GM23338 (cell line): Measurements from ENCODE around the gene KLK7. TPM values are rescaled to one million over a fixed set of nuclear protein-coding genes. Genes with fewer than 3 reads are reported as not detected.

Experiments
- ATAC-seq: fragments of 200-7000 bp; cut with Tn5 transposase; 3 replicates; pipeline ENCODE4 v1.9.1; 2020
- DNase-seq: peaks from one replicate; pipeline ENCODE4 v3.0.0-alpha.2; 2015; ENCODE audit warnings: low spot score
- H2AFZ ChIP-seq: fragments of 200-600 bp; sonication (generic); 2 replicates; pipeline ENCODE4 v1.8.0; 2016; ENCODE audit warnings: antibody characterized with exemption, mild to moderate bottlenecking, moderate library complexity
- H3F3A ChIP-seq: fragments of 200-600 bp; sonication (generic); replicated peaks from 2 replicates; pipeline ENCODE4 v1.8.0; 2017; ENCODE audit warnings: antibody characterized with exemption, mixed run types, low read depth
- H3K27ac ChIP-seq: fragments of 200-600 bp; sonication (generic); 2 replicates; pipeline ENCODE4 v1.6.1; 2016; ENCODE audit warnings: low read depth
- H3K27me3 ChIP-seq: fragments of 200-600 bp; sonication (generic); 2 replicates; pipeline ENCODE4 v1.8.0; 2016; ENCODE audit warnings: mild to moderate bottlenecking, mixed run types, moderate library complexity; ENCODE audit not compliant: insufficient read depth
- H3K36me3 ChIP-seq: fragments of 200-600 bp; sonication (generic); 2 replicates; pipeline ENCODE4 v1.8.0; 2016; ENCODE audit warnings: mild to moderate bottlenecking; ENCODE audit not compliant: insufficient read depth
- H3K4me1 ChIP-seq: fragments of 200-600 bp; sonication (generic); 2 replicates; pipeline ENCODE4 v1.8.0; 2016; ENCODE audit warnings: mild to moderate bottlenecking, moderate library complexity; ENCODE audit not compliant: insufficient read depth
- H3K4me2 ChIP-seq: fragments of 200-600 bp; sonication (generic); 2 replicates; pipeline ENCODE4 v1.7.1; 2017; ENCODE audit warnings: mixed run types
- H3K4me3 ChIP-seq: fragments of 200-600 bp; sonication (generic); 2 replicates; pipeline ENCODE4 v1.6.1; 2016; ENCODE audit warnings: mixed run types
- H3K79me2 ChIP-seq: fragments of 200-600 bp; sonication (generic); replicated peaks from 2 replicates; pipeline ENCODE4 v1.8.0; 2017; ENCODE audit warnings: mild to moderate bottlenecking; ENCODE audit not compliant: insufficient read depth
- H3K9me2 ChIP-seq: fragments of 200-600 bp; sonication (generic); 2 replicates; pipeline ENCODE4 v1.8.0; 2017; ENCODE audit not compliant: insufficient read depth
- H4K20me1 ChIP-seq: fragments of 200-600 bp; sonication (generic); replicated peaks from 2 replicates; pipeline ENCODE4 v1.8.0; 2017; ENCODE audit warnings: mild to moderate bottlenecking; ENCODE audit not compliant: insufficient read depth
- H3K27ac Mint-ChIP-seq: 2 replicates; pipeline ENCODE4 v1.8.0; 2020; ENCODE audit warnings: inconsistent platforms, mild to moderate bottlenecking, moderate library complexity, mixed read lengths
- H3K27me3 Mint-ChIP-seq: 3 replicates; pipeline ENCODE4 v1.8.0; 2022; ENCODE audit warnings: low read depth, mild to moderate bottlenecking, moderate library complexity, mixed read lengths, inconsistent platforms; ENCODE audit not compliant: insufficient read depth, poor library complexity
- H3K36me3 Mint-ChIP-seq: 3 replicates; pipeline ENCODE4 v1.8.0; 2021; ENCODE audit warnings: low read depth, mild to moderate bottlenecking, inconsistent platforms, moderate library complexity, mixed read lengths
- H3K4me1 Mint-ChIP-seq: 3 replicates; pipeline ENCODE4 v1.8.0; 2020; ENCODE audit warnings: mild to moderate bottlenecking, inconsistent platforms, mixed read lengths
- H3K4me3 Mint-ChIP-seq: 3 replicates; pipeline ENCODE4 v1.8.0; 2021; ENCODE audit warnings: moderate library complexity, mild to moderate bottlenecking, inconsistent platforms, mixed read lengths
- H3K9me3 Mint-ChIP-seq: 3 replicates; pipeline ENCODE4 v1.8.0; 2020; ENCODE audit warnings: moderate library complexity, mild to moderate bottlenecking, inconsistent platforms, mixed read lengths
- CREB1 ChIP-seq: fragments of 250-450 bp; sonication (Bioruptor Pico); IDR thresholded peaks from 2 replicates; pipeline ENCODE4 v1.5.0; 2020; ENCODE audit warnings: low read depth, mild to moderate bottlenecking, moderate library complexity
- CTCF ChIP-seq, 2 experiments: fragments of 200-600 bp in 1 of 2; sonication (generic) in 1 of 2; conservative IDR thresholded peaks; 2 replicates each; pipeline versions ENCODE4 v1.5.1 to v1.6.1; 2016 to 2017; ENCODE audit warnings: antibody characterized with exemption in 2 of 2, low read depth in 2 of 2, mild to moderate bottlenecking in 2 of 2, moderate library complexity in 1 of 2
- ETS1 ChIP-seq: IDR thresholded peaks from 2 replicates; pipeline ENCODE4 v1.6.1; 2016; ENCODE audit warnings: antibody characterized with exemption
- EZH2 ChIP-seq: fragments of 200-600 bp; sonication (generic); IDR thresholded peaks from one replicate; pipeline ENCODE4 v1.8.0; 2017; ENCODE audit warnings: antibody characterized with exemption, mild to moderate bottlenecking, low read depth; ENCODE audit not compliant: unreplicated experiment
- EZH2phosphoT487 ChIP-seq: fragments of 200-600 bp; sonication (generic); IDR thresholded peaks from one replicate; pipeline ENCODE4 v1.8.1; 2018; ENCODE audit warnings: antibody characterized with exemption; ENCODE audit not compliant: unreplicated experiment
- JUNB ChIP-seq: IDR thresholded peaks from one replicate; pipeline ENCODE4 v1.6.1; 2016; ENCODE audit warnings: antibody characterized with exemption; ENCODE audit not compliant: unreplicated experiment
- NANOG ChIP-seq: IDR thresholded peaks from 2 replicates; pipeline ENCODE4 v1.6.1; 2016; ENCODE audit warnings: antibody characterized with exemption, borderline replicate concordance
- POLR2AphosphoS5 ChIP-seq: IDR thresholded peaks from 2 replicates; pipeline ENCODE4 v1.6.1; 2016; ENCODE audit warnings: antibody characterized with exemption, low read depth
- REST ChIP-seq: IDR thresholded peaks from one replicate; pipeline ENCODE4 v1.6.1; 2018; ENCODE audit warnings: antibody characterized with exemption; ENCODE audit not compliant: unreplicated experiment
- STAT1 ChIP-seq: IDR thresholded peaks from one replicate; pipeline ENCODE4 v1.6.1; 2016; ENCODE audit warnings: antibody characterized with exemption; ENCODE audit not compliant: unreplicated experiment
- ZNF114 ChIP-seq: fragments of 250-450 bp; sonication (Bioruptor Pico); IDR thresholded peaks from 2 replicates; pipeline ENCODE4 v1.5.0; 2020; ENCODE audit warnings: mild to moderate bottlenecking, moderate library complexity
- ZNF331 ChIP-seq: fragments of 250-450 bp; sonication (Bioruptor Pico); IDR thresholded peaks from 2 replicates; pipeline ENCODE4 v1.5.0; 2020; ENCODE audit warnings: low read depth, mild to moderate bottlenecking, moderate library complexity
- ZNF462 ChIP-seq: fragments of 250-450 bp; sonication (Bioruptor Pico); IDR thresholded peaks from 2 replicates; pipeline ENCODE4 v1.5.0; 2020; ENCODE audit warnings: mild to moderate bottlenecking, moderate library complexity
- polyA plus RNA-seq: library from polyadenylated mRNA; unstranded; fragments of >200 nt; fragmentation: Nextera tagmentation; extraction: Ambion mirVana; gene quantifications from 2 replicates; pipeline ENCODE4 v1.2.1, GENCODE V29; 2016
- total RNA-seq: library from RNA; depleted of rRNA; stranded (reverse); fragments of >200 nt; shearing (Covaris generic); gene quantifications from 2 replicates; pipeline ENCODE4 v1.2.3, GENCODE V29; 2014

Gene KLK7
- total and polyA plus RNA-seq, 2 experiments from 2014 or later = 1.1 to 1.4 TPM

GRCh38 chr19:50981587-50982146 lies 2.0 kb downstream of the KLK7 start:
- Histone ChIP-seq H3K27ac (no peak overlapping the region), H4K20me1 (no peaks in the 10 kb centered on the region), H3K27me3 (peaks cover 22% of the 10 kb centered on the region), H3K9me2 (no peaks in the 10 kb centered on the region), H3K4me3 (no peak overlapping the region), H3K4me2 (no peak overlapping the region), H3K36me3 (no peaks in the 10 kb centered on the region), H3K79me2 (no peaks in the 10 kb centered on the region), H3F3A (no peaks in the 10 kb centered on the region), H3K4me1 (peaks cover 16% of the 10 kb centered on the region), H2AFZ (no peak overlapping the region)
- DNase-seq (no peak), ATAC-seq (no peak)
- H3K9me3 Mint-ChIP-seq = peaks cover 2% of the 10 kb centered on the region; the same call in 2 of the 3 replicates
- no peaks in the 10 kb centered on the region; the same call in 2 of the 3 replicates for H3K36me3 Mint-ChIP-seq
- TF ChIP-seq POLR2AphosphoS5 = no peak
- no peak for TF ChIP-seq CTCF (conservative IDR thresholded peaks at IDR 0.05; ENCODE audit: low read depth in 2 of 2)
- no peak for TF ChIP-seq EZH2phosphoT487
- TF ChIP-seq NANOG = no peak
- no peak for TF ChIP-seq EZH2
- TF ChIP-seq JUNB = no peak
- TF ChIP-seq REST = no peak
- TF ChIP-seq STAT1 = no peak
- no peak for TF ChIP-seq ZNF462 (CRISPR knock-in tag)
- TF ChIP-seq ZNF331 (CRISPR knock-in tag) = no peak
- TF ChIP-seq CREB1 (CRISPR knock-in tag) = no peak
- TF ChIP-seq ZNF114 (CRISPR knock-in tag) = no peak
- TF ChIP-seq ETS1 = no peak
- peaks cover 21% of the 10 kb centered on the region for H3K4me1 Mint-ChIP-seq
- no peak overlapping the region for H3K27ac Mint-ChIP-seq
- no peak overlapping the region for H3K4me3 Mint-ChIP-seq
- no peaks in the 10 kb centered on the region for H3K27me3 Mint-ChIP-seq
